GM12801 (cell line): ENCODE measurements around the gene WDR49.

Experiments
- TF ChIP-seq, protein P1 (sequence below): IDR thresholded peaks from one replicate; pipeline ENCODE4 v1.5.1; 2011; ENCODE audit warnings: control low read depth; ENCODE audit not compliant: insufficient read length; ENCODE audit errors: extremely low read depth

WDR49 gene

GRCh38 chr3:167656821-167657220 is 3.1 kb upstream of the WDR49 start:
- TF ChIP-seq, protein P1, sequence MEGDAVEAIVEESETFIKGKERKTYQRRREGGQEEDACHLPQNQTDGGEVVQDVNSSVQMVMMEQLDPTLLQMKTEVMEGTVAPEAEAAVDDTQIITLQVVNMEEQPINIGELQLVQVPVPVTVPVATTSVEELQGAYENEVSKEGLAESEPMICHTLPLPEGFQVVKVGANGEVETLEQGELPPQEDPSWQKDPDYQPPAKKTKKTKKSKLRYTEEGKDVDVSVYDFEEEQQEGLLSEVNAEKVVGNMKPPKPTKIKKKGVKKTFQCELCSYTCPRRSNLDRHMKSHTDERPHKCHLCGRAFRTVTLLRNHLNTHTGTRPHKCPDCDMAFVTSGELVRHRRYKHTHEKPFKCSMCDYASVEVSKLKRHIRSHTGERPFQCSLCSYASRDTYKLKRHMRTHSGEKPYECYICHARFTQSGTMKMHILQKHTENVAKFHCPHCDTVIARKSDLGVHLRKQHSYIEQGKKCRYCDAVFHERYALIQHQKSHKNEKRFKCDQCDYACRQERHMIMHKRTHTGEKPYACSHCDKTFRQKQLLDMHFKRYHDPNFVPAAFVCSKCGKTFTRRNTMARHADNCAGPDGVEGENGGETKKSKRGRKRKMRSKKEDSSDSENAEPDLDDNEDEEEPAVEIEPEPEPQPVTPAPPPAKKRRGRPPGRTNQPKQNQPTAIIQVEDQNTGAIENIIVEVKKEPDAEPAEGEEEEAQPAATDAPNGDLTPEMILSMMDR: no peak

DNA sequence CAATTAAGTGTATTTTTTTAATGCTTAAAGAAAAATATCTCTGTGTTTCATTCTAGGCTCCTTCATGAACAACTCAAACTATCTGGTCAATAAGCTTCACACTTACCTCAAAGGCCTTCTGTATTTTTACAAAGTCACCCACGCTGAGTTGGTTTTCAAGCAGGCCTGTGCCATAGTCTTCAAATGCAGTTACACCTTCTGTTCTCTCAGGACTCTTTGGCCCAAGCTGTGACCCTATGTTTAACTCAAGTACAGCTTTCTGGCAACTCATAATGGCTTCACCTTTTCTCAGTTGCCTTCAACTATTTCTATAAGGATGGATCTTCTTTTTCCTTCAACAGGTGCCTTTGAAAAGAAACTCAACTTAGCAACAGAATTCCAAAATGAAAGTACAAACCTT is 587 bp downstream of the WDR49 start:
- TF ChIP-seq, protein P1: no peak

DNA sequence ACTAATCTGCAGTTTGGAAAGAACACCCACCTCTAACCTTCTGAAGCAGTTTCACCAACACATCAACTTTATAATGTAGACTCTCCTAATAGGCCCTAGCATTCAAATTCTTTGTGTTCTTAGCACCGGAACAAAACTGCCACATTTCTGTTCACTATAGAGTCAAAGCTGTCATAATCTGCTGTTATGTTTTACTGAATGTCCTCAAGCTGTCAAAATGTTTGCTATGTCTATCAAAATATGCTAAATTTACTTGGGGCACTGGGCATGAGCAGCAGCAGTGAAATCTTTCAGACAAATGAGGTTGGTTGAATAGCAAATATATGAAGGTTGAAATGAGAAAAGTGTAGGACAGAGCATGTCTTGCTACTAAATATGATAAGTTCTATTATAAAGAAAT is 1.9 kb downstream of the WDR49 start:
- TF ChIP-seq, protein P1: no peak

GRCh38 chr3:167650459-167650858 is 3.3 kb downstream of the WDR49 start:
- TF ChIP-seq, protein P1: no peak

DNA sequence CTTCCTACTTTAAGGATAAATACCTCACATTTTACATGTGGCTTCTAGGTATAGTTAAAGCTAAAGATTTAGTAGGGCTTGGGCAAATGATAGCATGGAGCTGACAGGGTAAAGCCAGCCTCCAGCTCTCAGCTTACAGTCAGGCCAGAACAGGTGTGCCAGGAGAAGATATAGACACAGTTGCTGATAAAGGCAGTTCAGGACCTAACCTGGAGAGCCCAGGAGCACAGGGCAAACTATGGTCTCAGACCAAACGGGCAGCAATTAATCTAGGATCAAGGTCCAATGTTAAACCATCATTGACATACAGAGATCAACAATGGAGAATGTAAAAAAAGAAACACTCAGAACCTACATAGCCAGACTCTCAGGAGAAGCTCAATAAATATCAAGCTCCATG is 4.0 kb downstream of the WDR49 start:
- TF ChIP-seq, protein P1: no peak

DNA sequence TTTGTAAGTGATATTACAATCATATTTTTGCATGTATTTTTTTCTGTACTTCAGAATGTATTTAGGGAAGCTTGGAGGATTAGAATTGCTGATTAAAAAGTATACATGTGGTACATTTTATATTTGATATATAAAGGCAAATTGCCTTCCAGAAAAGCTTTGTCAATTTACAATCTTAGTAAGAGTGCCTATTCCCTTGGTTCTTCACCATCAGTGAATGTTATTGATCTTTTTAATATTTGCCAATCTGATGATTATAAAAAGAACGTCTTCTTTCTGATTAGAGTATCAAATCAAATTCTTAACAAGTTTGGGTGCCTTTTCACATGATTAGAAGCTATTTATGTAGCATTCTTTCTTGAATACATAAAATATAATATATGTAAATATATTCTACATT is 9.1 kb downstream of the WDR49 start:
- TF ChIP-seq, protein P1: no peak

GRCh38 chr3:167631471-167631870 is 22.3 kb downstream of the WDR49 start:
- TF ChIP-seq, protein P1: no peak

DNA sequence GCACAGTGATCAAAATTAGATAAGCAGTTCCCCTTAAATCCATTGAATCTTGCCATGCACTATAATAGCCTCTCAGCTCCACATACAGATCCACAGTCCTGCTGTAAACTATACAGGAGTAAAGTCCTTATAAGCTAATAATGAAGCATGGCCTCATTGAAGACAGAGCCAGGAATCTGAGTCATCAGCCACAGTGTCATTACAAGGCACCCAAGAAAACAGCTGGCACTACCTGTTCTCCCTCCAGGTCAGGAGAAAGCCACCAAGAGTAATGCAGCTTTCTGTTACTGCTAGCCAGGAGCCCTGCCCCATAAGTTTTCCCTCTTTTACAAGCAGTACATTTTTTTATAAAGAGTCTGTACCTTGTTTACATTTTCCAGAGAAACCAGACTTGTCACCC is 27.3 kb downstream of the WDR49 start:
- TF ChIP-seq, protein P1: no peak
